Measurements from ENCODE around the gene KHSRP.

KHSRP gene

GRCh38 chr19:6384381-6384780 lies 40.2 kb downstream of the KHSRP start:
- H3K4me3 ChIP-seq (ENCODE audit: low read depth, low read length): no peak overlapping the region
- H3K9ac ChIP-seq (ENCODE audit: low read length): no peak overlapping the region
- no peak overlapping the region for H3K27ac ChIP-seq (ENCODE audit: low read depth, low read length)
- no peaks in the 10 kb centered on the region for H3K4me1 ChIP-seq (ENCODE audit: control insufficient read depth, insufficient read depth, low read length)
- H3K27me3 ChIP-seq (ENCODE audit: control insufficient read depth, insufficient read depth, low read length): no peaks in the 10 kb centered on the region
- H3K9me3 ChIP-seq (ENCODE audit: control insufficient read depth, insufficient read depth, low read depth, low read length): peaks cover 3% of the 10 kb centered on the region; the same call in 1 of the 2 replicates
- peaks cover 85% of the 10 kb centered on the region for H3K36me3 ChIP-seq (ENCODE audit: control insufficient read depth, insufficient read depth, low read length)

- H3K4me3 ChIP-seq (ENCODE audit: low read depth, low read length): no peak overlapping the region
- H3K36me3 ChIP-seq (ENCODE audit: control insufficient read depth, insufficient read depth, low read length): peaks cover 84% of the 10 kb centered on the region
- H3K9me3 ChIP-seq (ENCODE audit: control insufficient read depth, insufficient read depth, low read depth, low read length): peaks cover 3% of the 10 kb centered on the region; the same call in 1 of the 2 replicates
- H3K9ac ChIP-seq (ENCODE audit: low read length): no peak overlapping the region
- no peaks in the 10 kb centered on the region for H3K4me1 ChIP-seq (ENCODE audit: control insufficient read depth, insufficient read depth, low read length)
- no peak overlapping the region for H3K27ac ChIP-seq (ENCODE audit: low read depth, low read length)
- no peaks in the 10 kb centered on the region for H3K27me3 ChIP-seq (ENCODE audit: control insufficient read depth, insufficient read depth, low read length)
These were observed 41.4 kb downstream of the KHSRP start for GRCh38 chr19:6383188-6383587.

- Histone ChIP-seq H3K9me3 (ENCODE audit: control insufficient read depth, insufficient read depth, low read depth, low read length) (peaks cover 3% of the 10 kb centered on the region; the same call in 1 of the 2 replicates), H3K27ac (ENCODE audit: low read depth, low read length) (no peak overlapping the region), H3K4me1 (ENCODE audit: control insufficient read depth, insufficient read depth, low read length) (no peaks in the 10 kb centered on the region), H3K4me3 (ENCODE audit: low read depth, low read length) (no peak overlapping the region), H3K27me3 (ENCODE audit: control insufficient read depth, insufficient read depth, low read length) (no peaks in the 10 kb centered on the region), H3K9ac (ENCODE audit: low read length) (no peak overlapping the region), H3K36me3 (ENCODE audit: control insufficient read depth, insufficient read depth, low read length) (peaks cover 68% of the 10 kb centered on the region)
These were observed 43.4 kb downstream of the KHSRP start for GRCh38 chr19:6381030-6381750.

GRCh38 chr19:6379744-6380143 lies 44.9 kb downstream of the KHSRP start:
- Histone ChIP-seq H3K9ac (ENCODE audit: low read length) (no peak overlapping the region), H3K27ac (ENCODE audit: low read depth, low read length) (no peak overlapping the region), H3K36me3 (ENCODE audit: control insufficient read depth, insufficient read depth, low read length) (peaks cover 64% of the 10 kb centered on the region), H3K4me3 (ENCODE audit: low read depth, low read length) (no peak overlapping the region), H3K9me3 (ENCODE audit: control insufficient read depth, insufficient read depth, low read depth, low read length) (peaks cover 3% of the 10 kb centered on the region; the same call in 1 of the 2 replicates), H3K4me1 (ENCODE audit: control insufficient read depth, insufficient read depth, low read length) (no peaks in the 10 kb centered on the region), H3K27me3 (ENCODE audit: control insufficient read depth, insufficient read depth, low read length) (no peaks in the 10 kb centered on the region)

GRCh38 chr19:6378486-6378885 lies 46.1 kb downstream of the KHSRP start:
- Histone ChIP-seq H3K27me3 (ENCODE audit: control insufficient read depth, insufficient read depth, low read length) (no peaks in the 10 kb centered on the region), H3K9ac (ENCODE audit: low read length) (no peak overlapping the region), H3K4me1 (ENCODE audit: control insufficient read depth, insufficient read depth, low read length) (peaks cover 5% of the 10 kb centered on the region), H3K4me3 (ENCODE audit: low read depth, low read length) (no peak overlapping the region), H3K36me3 (ENCODE audit: control insufficient read depth, insufficient read depth, low read length) (peaks cover 57% of the 10 kb centered on the region), H3K9me3 (ENCODE audit: control insufficient read depth, insufficient read depth, low read depth, low read length) (peaks cover 3% of the 10 kb centered on the region; the same call in 1 of the 2 replicates), H3K27ac (ENCODE audit: low read depth, low read length) (no peak overlapping the region)

- H3K27ac ChIP-seq (ENCODE audit: low read depth, low read length): no peak overlapping the region
These were observed 46.6 kb downstream of the KHSRP start for GRCh38 chr19:6378041-6378440.

GRCh38 chr19:6376512-6377190 lies 48.0 kb downstream of the KHSRP start:
- Histone ChIP-seq H3K9ac (ENCODE audit: low read length) (no peak overlapping the region), H3K36me3 (ENCODE audit: control insufficient read depth, insufficient read depth, low read length) (peaks cover 40% of the 10 kb centered on the region), H3K4me1 (ENCODE audit: control insufficient read depth, insufficient read depth, low read length) (peaks cover 5% of the 10 kb centered on the region), H3K27ac (ENCODE audit: low read depth, low read length) (no peak overlapping the region), H3K9me3 (ENCODE audit: control insufficient read depth, insufficient read depth, low read depth, low read length) (peaks cover 3% of the 10 kb centered on the region; the same call in 1 of the 2 replicates), H3K4me3 (ENCODE audit: low read depth, low read length) (no peak overlapping the region), H3K27me3 (ENCODE audit: control insufficient read depth, insufficient read depth, low read length) (no peaks in the 10 kb centered on the region)

More at GRCh38 chr19:6378041-6378440, 46.6 kb downstream of the KHSRP start:
- H3K9ac ChIP-seq (ENCODE audit: low read length): no peak overlapping the region
- H3K36me3 ChIP-seq (ENCODE audit: control insufficient read depth, insufficient read depth, low read length): peaks cover 53% of the 10 kb centered on the region
- H3K9me3 ChIP-seq (ENCODE audit: control insufficient read depth, insufficient read depth, low read depth, low read length): peaks cover 3% of the 10 kb centered on the region; the same call in 1 of the 2 replicates
- H3K4me3 ChIP-seq (ENCODE audit: low read depth, low read length): no peak overlapping the region
- peaks cover 5% of the 10 kb centered on the region for H3K4me1 ChIP-seq (ENCODE audit: control insufficient read depth, insufficient read depth, low read length)
- H3K27me3 ChIP-seq (ENCODE audit: control insufficient read depth, insufficient read depth, low read length): no peaks in the 10 kb centered on the region

GRCh38 chr19:6375411-6376010 lies 49.1 kb downstream of the KHSRP start, which contains the start of gene PSPN:
PSPN (minus strand) TSS chr19:6375933; CDS start chr19:6375849, 84 bp downstream.
- Histone ChIP-seq H3K4me1 (ENCODE audit: control insufficient read depth, insufficient read depth, low read length) (peaks cover 5% of the 10 kb centered on the region), H3K4me3 (ENCODE audit: low read depth, low read length) (no peak within 1 kb of the TSS)

GRCh38 chr19:6374711-6375410 lies 49.8 kb downstream of the KHSRP start:
- peaks cover 5% of the 10 kb centered on the region for H3K4me1 ChIP-seq (ENCODE audit: control insufficient read depth, insufficient read depth, low read length)
- no peak overlapping the region for H3K4me3 ChIP-seq (ENCODE audit: low read depth, low read length)
- peaks cover 22% of the 10 kb centered on the region for H3K36me3 ChIP-seq (ENCODE audit: control insufficient read depth, insufficient read depth, low read length)
- no peaks in the 10 kb centered on the region for H3K27me3 ChIP-seq (ENCODE audit: control insufficient read depth, insufficient read depth, low read length)
- no peak overlapping the region for H3K27ac ChIP-seq (ENCODE audit: low read depth, low read length)
- H3K9ac ChIP-seq (ENCODE audit: low read length): no peak overlapping the region
- peaks cover under 1% of the 10 kb centered on the region; the same call in 1 of the 2 replicates for H3K9me3 ChIP-seq (ENCODE audit: control insufficient read depth, insufficient read depth, low read depth, low read length)

More at GRCh38 chr19:6375411-6376010, 49.1 kb downstream of the KHSRP start, which contains the start of gene PSPN:
- no peak within 1 kb of the TSS for H3K27ac ChIP-seq (ENCODE audit: low read depth, low read length)
- peaks cover 29% of the 10 kb centered on the region for H3K36me3 ChIP-seq (ENCODE audit: control insufficient read depth, insufficient read depth, low read length)
- H3K9me3 ChIP-seq (ENCODE audit: control insufficient read depth, insufficient read depth, low read depth, low read length): peaks cover 3% of the 10 kb centered on the region; the same call in 1 of the 2 replicates
- H3K27me3 ChIP-seq (ENCODE audit: control insufficient read depth, insufficient read depth, low read length): no peaks in the 10 kb centered on the region
- no peak within 1 kb of the TSS for H3K9ac ChIP-seq (ENCODE audit: low read length)

GRCh38 chr19:6374161-6374709 lies 50.4 kb downstream of the KHSRP start:
- 0 out of 2 replicates have a peak overlapping the region, but pooled peaks have one; percentile 2 for H3K27ac ChIP-seq (ENCODE audit: low read depth, low read length)
- peak overlapping the region; percentile 59 for H3K4me3 ChIP-seq (ENCODE audit: low read depth, low read length)
- no peak overlapping the region for H3K9ac ChIP-seq (ENCODE audit: low read length)

More at GRCh38 chr19:6374161-6374709, 50.4 kb downstream of the KHSRP start:
- H3K9me3 ChIP-seq (ENCODE audit: control insufficient read depth, insufficient read depth, low read depth, low read length): no peaks in the 10 kb centered on the region
- H3K27me3 ChIP-seq (ENCODE audit: control insufficient read depth, insufficient read depth, low read length): no peaks in the 10 kb centered on the region
- peaks cover 5% of the 10 kb centered on the region for H3K4me1 ChIP-seq (ENCODE audit: control insufficient read depth, insufficient read depth, low read length)
- H3K36me3 ChIP-seq (ENCODE audit: control insufficient read depth, insufficient read depth, low read length): peaks cover 19% of the 10 kb centered on the region

All from HUES6 (cell line).